GM18870 (cell line): Measurements from ENCODE around the gene GAK.
"Not testable (repeated sequence)": the region's sequence is repeated elsewhere in the genome, so short reads cannot be mapped to it uniquely, and the experiment has no call there.

Source experiments
- ATAC-seq: cut with Tn5 transposase; IDR thresholded peaks from one replicate; pipeline ENCODE4 v1.9.1; 2021; ENCODE audit warnings: moderate library complexity; ENCODE audit not compliant: unreplicated experiment

The GAK gene

DNA sequence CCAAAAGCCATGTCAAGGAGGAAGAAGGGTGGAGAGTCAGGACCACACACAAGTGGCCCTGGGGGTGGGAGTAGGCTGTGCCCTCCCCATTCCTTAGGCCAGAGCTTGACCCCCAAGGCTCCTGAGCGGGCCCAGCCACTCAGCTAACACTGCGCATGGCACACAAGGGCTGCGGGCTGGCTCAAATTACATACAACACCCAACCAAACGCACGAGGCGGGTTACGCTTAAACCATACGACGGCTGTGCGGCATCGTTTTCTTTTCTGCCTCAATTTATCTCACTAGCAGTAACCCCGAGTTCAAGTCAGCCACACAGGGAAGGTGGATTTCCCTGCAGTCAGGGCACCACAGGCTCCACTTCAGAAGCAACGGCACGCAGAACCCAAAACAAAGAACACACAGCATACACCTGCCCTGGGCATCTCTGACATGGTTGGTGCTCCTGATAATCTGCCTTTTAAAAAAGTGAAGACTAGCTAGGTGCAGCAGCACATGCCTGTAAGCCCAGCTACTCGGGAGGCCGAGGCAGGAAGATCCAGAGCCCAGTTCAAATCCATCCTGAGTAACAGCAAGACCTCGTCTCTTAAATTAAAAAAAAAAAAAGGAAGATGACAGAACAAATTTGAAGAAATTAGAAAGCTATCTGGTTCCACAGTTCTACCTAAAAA lies 2.9 kb downstream of the GAK start:
- ATAC-seq = no peak

DNA sequence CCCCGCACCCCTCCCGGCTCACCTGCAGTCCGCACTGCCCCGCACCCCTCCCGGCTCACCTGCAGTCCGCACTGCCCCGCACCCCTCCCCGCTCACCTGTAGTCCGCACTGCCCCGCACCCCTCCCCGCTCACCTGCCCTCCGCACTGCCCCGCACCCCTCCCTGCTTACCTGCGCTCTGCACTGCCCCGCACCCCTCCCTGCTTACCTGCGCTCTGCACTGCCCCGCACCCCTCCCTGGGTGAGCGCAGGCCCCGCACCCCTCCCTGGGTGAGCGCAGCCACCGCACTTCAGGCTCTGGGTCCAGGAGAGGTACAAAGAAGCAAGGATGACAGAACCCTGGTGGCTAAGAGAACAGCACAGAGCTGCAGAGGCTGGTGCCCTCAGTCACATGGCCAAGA lies 4.5 kb downstream of the GAK start:
- not testable (repeated sequence) for ATAC-seq

DNA sequence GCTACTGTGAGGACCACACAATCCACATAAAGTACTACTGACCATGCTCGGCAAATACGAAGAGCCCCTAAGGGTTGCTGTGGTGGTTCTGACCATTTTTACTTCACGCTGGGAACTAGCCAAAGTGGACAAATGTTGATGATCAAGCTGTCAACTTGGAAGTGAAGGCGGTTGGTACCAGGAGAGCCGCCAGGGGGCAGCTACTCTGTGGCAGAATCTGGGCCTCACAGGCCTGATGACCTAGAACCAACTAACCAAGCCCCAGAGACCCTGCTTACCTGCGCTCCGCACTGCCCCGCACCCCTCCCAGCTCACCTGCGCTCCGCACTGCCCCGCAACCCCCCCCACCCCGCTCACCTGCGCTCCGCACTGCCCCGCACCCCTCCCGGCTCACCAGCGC lies 5.6 kb downstream of the GAK start:
- ATAC-seq = no peak

DNA sequence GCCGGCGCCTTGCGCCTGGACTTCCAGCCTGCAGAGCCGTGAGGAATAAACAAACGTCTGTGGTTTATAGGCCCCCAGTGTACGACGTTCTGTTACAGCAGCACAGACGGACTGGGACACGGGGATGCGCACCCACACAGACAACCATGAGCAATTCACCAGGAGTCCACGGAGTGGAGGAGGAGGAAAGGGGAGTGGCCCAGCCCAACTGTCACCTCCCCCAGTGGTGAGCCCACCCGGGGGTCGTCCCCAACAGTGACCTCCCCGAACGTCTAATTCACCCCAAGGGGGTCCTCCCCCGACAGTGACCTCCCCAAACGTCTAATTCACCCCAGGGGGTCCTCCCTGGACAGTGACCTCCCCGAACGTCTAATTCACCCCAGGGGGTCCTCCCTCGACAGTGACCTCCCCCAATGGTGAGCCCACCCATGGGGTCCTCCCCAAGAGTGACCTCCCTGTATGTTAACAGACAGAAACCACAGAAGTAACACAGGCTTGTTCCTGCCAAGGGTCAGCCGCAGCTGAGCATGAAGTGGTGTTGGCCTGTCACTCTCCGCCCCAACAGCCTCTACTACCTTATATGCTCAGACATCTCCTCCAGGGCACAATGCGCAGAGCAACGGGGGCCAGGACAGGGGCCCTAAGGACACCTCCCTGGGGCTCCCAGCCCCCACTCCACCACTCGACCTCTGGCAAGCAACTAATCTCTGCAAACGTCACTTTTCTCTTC lies 6.2 kb downstream of the GAK start:
- ATAC-seq = no peak

DNA sequence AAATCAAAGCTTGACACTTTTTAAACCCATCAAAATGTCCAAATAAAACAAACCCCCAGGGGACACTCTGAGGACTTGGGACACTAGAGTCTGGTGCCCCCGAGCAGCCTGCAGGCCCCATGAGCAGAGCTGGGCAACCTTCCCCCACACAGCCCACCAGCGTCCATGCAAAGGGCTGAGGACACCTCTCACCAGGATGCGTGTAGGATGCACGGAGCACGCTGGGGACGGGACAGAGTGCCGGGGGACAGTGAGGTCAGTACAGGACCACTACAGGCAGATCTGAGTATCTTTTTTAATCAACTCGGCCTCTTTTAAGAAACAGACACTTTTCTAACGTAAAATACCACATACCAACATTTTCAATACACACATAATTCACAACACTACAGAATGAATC lies 6.9 kb downstream of the GAK start:
- ATAC-seq = no peak

DNA sequence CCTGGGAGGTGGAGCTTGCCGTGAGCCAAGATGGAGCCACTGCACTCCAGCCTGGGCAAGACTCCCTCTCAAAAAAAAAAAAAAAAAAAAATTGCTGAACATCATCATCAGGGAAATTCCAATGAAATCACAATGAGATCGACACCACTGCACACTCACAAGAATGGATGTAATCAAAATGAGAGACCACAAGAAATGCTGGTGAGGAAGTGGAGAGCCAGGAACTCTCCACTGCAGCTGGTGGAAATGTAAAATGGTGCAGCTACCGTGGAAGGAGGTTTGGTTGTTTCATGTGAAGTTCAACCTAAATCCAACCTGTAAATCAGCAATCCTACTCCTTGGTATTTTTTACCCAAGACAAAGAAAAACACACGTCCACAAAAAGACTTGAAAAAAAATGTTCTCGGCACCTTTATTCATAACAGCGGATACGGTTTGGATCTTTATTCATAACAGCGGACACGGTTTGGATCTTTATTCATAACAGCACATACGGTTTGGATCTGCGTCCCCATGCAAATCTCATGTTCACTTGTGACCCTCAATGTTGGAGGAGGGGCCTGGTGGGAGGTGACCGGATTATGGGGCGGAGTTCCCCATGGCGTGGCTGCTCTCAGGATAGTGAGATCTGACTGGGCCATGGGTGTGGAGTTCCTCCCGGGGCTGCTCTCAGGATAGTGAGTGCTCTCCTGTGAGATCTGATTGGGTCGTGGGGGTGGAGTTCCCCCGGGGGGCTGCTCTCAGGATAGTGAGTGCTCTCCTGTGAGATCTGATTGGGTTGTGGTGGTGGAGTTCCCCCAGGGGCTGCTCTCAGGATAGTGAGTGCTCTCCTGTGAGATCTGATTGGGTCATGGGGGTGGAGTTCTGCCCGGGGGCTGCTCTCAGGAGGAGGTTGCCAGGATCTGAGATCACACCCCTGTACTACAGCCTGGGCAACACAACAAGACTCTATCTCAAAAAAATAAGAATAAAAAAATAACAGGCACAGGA lies 7.7 kb downstream of the GAK start:
- ATAC-seq = peak; percentile 41

DNA sequence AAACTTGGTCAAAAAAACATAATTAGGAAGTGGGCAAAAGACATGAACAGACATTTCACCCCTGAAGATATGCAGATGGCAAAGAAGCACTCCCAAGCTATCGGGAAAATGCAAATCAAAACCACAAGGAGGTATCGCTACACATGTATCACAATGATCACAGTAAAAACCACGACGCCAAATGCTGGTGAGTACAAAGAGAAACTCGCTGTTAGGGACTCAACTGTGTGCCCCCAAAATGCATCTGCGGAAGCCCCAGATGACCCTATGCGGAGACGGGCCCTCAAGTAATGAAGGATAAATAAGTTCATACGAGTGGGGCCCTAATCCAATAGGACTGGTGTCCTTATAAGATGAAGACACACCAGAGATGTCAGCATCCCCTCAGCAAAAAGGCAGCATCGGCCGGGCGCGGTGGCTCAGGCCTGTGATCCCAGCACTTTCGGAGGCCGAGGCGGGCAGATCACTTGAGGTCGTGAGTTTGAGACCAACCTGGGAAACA lies 10.2 kb downstream of the GAK start:
- ATAC-seq = no peak

DNA sequence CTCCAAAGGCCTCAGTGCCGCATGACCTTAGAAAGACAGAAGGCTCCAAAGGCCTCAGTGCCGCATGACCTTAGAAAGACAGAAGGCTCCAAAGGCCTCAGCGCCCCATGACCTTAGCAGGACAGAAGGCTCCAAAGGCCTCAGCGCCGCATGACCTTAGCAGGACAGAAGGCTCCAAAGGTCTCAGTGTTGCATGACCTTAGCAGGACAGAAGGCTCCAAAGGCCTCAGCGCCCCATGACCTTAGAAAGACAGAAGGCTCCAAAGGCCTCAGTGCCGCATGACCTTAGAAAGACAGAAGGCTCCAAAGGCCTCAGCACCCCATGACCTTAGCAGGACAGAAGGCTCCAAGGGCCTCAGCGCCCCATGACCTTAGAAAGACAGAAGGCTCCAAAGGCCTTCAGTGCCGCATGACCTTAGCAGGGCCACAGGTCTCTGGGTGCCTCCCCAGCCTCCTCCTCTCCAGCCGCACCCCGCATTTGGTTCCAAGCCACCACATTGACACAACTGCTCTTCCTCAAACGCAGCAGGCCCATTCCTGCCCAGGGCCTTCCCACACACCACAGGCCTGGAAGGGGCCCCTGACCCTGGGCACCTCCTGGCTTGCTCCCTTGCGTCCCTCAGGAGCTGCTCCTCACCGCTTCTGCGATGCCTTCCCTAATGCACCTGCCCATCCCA lies 13.0 kb downstream of the GAK start:
- not testable (repeated sequence) for ATAC-seq

DNA sequence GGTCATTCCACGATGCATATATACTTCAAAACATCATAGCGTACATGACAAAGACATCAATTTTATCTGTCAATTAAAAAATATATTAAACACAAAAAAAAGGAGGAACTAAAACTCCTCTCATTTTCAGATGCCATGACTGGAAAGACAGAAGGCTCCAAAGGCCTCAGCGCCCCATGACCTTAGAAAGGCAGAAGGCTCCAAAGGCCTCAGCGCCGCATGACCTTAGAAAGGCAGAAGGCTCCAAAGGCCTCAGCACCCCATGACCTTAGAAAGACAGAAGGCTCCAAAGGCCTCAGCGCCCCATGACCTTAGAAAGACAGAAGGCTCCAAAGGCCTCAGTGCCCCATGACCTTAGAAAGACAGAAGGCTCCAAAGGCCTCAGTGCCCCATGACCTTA lies 13.5 kb downstream of the GAK start:
- ATAC-seq = not testable (repeated sequence)

DNA sequence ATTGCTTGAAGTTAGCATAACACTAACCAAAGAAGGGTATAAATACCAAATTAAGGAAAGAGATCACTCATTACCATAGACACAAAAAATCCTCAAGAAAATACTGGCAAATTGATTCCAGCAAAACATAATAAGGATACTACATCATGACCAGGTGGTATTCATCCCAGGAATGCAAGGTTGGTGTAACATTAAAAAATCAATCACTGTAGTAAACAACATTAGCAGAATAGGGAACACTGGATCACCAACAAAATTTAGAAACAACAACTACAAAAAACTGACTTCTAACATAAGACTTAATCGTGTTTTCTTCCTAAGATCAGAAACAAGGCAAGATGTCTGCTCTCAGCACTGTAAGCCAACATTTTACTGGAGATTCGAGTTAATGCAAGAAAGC lies 14.1 kb downstream of the GAK start:
- ATAC-seq = no peak

DNA sequence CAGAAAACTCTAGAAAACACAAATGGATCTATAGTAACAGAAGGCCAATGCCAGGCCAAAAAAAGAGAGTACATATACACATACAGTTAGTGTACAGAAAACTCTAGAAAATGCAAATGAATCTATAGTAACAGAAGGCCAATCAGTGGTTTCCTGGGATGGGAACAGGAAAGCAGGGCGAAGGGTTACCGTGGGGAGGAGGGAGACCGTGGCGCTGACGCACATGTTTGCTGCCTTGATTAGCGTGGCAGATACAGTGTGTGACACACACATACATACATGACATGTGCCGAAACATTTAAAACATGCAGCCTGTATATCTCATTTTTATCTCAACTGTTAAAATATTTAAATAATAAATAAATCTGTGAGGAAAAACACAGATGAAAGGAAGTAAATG lies 14.7 kb downstream of the GAK start:
- ATAC-seq = no peak

DNA sequence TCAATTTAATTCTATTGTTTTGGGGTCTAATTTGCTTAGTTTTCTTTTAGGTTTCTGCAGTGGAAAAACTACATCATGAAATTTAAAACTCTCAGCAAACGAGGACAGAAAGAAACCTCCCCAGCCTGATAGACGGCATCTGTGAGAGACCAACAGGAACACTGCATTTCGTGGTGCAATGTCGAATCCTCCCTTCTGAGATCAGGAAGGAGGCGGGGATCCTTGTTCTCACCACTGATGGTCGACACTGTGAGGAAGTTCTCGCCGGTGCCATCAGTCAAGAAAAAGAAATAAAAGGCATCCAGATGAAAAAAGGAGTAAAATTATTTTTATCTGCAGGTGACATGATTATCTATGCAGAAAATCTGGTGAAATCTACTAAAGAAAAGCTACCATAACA lies 16.5 kb downstream of the GAK start:
- ATAC-seq = no peak

DNA sequence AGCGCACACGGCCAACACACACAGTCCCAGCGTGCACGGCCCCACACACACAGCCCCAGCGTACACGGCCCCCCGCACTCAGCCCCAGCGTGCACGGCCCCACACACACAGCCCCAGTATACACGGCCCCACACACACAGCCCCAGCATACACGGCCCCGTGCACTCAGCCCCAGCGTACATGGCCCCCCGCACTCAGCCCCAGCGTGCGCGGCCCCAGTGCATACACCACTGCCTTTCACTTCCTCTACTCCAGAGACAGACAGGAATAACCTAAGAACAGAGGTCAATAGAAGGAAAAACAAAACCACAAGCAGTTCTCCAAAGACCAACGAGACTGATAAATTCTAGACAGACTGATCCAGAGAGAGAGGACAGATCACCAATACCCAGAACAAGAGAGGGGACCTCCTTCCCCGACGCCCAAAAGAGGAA lies 17.1 kb downstream of the GAK start:
- ATAC-seq = no peak

DNA sequence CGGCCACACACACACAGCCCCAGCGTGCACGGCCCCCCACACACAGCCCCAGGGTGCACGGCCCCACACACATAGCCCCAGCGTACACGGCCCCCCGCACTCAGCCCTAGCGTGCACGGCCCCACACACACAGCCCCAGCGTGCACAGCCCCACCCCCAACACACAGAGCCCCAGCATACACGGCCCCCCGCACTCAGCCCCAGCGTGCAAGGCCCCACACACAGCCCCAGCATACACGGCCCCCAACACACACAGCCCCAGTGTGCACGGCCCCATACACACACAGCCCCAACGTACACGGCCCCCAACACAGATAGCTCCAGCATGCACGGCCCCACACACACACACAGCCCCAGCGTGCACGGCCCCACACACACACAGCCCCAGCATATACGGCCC lies 17.6 kb downstream of the GAK start:
- ATAC-seq = no peak

DNA sequence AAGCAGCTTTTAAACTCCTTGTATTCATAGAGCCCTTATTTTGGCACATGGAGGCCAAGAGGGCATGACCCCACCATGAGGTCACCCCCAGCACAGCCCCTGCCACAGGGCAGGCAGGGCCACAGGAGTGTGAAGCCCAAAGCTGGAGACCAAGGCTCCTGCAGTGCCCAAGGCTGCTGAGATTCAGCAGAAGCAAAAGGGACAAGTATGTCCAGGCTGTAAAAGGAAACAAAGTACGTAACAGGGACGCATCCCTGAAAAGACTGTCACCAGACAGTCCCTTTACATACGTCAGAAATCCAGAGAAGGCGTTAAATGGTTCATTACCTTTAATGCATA lies 18.9 kb downstream of the GAK start:
- no peak for ATAC-seq

DNA sequence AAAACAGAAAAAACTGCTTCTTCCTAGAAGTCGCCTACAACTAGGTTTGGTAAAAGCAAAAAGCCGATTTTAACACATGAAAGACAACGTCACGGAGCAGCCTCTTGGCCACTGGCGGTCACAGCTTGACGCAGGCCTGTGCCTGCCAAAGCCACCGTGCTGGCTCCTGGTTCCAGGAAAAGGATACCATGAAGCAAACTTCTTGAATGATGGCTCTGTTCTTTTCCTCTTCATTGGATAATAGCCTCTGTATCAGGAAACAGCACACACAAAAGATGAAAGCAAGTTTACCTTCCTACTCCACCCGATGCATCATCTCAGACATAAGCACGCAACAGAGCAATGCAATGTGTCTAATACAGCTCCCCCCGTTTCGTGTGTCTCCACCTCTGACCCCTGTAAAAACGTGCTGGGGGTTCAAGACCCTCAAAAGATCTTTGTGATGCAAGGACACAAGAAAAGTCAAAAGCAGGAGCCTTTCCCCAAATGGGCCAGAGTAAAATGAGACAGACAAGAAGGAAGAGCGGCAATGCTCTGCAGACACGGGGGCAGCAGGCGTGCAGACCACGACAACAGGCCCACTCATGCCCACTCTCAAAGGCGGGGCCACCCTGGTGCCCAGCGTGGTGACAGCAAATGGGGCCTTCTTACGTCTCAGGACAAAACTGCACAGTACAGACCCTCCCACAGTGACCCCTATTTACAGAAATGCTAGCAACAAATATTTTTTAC lies 19.4 kb downstream of the GAK start:
- no peak for ATAC-seq

DNA sequence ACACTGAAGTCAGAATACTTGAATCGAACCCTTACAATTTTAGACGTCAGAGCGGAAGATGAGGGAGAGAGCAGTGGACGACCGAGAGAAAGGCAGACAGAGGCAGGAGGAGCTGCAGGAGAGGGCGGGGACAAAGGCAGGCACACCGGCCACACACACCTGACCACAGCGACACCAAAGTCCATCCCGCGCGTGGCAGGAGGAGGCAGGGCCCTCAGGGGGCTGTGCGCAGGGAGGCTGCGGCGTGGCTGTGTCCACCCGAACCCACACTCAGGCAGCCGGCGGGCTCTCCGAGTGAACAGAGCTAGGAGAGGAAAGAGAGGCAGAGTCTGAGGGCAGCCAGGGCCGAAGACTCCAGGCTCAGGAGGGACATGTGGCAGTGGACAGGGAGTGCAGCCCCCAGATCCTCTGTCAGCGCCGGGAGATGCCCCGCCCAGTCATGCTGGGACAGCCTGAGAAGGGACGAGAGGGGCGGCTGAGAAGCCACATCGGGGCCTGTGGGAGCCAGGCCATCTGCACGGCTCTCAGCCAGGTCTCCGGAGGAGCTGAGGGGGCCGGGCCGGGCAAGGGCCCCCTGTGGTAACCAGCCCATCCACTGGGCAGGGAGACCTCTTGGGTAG lies 20.1 kb downstream of the GAK start:
- no peak for ATAC-seq

DNA sequence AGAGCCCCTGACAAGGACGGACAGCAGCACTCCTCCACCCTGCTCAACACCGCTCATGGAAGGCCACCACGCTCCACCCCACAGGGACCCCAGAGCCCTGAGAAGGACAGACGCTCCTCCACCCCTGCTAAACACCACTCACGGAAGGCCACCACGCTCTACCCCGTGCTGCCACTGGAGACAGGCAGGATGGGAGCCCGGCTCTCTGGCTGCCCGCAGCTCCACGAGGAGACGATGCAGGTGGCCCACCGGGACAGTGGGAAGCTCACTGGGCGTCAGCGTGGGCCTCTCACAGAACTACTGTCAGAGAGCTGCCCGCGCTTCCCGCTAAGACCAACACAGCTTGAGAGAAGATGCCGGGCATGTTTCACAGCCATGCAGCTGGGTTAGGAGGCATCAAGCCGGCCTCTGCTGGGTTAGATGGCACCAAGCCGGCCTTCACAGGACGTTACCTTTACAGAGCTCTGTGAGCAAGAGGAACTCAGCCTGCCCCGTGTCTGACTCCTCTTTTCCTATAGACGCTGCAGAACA lies 20.8 kb downstream of the GAK start:
- ATAC-seq = no peak

DNA sequence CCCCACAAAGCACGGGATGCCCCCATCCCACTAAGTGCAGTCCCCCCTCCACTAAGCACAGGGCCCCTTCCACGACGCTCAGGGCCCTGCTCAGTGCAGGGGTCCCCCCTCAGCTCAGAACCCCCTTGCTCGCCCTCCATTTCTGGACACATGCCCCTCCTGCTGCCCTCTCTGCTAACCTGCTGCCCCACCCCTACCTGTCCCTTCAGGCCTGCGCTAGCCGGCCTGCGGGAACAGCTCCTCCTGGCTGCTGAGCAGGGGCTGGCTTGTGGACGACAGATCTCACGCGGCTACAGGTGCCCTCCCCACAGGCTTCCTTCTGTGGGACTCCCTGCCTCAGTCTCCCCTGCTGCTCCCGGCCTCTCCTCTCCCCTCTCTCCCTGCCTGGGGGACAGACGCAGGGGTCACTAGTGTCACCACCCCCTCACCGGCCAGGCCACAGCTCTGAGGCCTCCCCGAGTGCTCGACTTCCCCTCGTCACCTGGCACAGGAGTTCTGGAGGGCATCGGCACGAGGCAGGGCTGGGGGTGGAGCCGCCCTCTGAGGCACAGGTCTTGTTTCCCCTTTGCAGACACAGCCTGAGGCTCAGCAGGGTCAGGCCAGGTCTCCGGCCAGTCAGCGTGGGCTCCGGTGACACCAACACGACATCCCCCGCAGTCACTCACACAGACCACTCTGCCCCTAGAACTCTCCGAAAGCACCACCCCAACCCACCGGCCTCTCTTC lies 21.6 kb downstream of the GAK start:
- no peak for ATAC-seq
